ENCODE measurements around the gene NOS1. TPM values are rescaled to one million over a fixed set of nuclear protein-coding genes. Genes with fewer than 3 reads are reported as not detected.

The NOS1 gene
- total and polyA plus RNA-seq, 2 experiments from 2014 or later: 0.63 to 3.0 TPM

GRCh38 chr12:117178301-117178700 is 183.1 kb downstream of the NOS1 start:
- H3K9me3 Mint-ChIP-seq: no peaks in the 10 kb centered on the region
- H3K27ac Mint-ChIP-seq: no peak overlapping the region
- no peak overlapping the region for H3K4me3 ChIP-seq
- H3K36me3 ChIP-seq (ENCODE audit: insufficient read depth): peaks cover 61% of the 10 kb centered on the region
- H2AFZ ChIP-seq: no peak overlapping the region
- ATAC-seq (no peak), DNase-seq (ENCODE audit: low spot score) (no peak)
- no peak overlapping the region for H3K4me3 Mint-ChIP-seq
- H3K9me2 ChIP-seq (ENCODE audit: insufficient read depth): no peaks in the 10 kb centered on the region
- no peaks in the 10 kb centered on the region for H3K4me1 ChIP-seq (ENCODE audit: insufficient read depth)
- peaks cover 76% of the 10 kb centered on the region for H3K36me3 Mint-ChIP-seq (ENCODE audit: low read depth)
- H3K27me3 Mint-ChIP-seq (ENCODE audit: insufficient read depth, low read depth, poor library complexity): no peaks in the 10 kb centered on the region
- no peak overlapping the region for H3K4me2 ChIP-seq
- H3K27ac ChIP-seq (ENCODE audit: low read depth): no peak overlapping the region
- peaks cover 16% of the 10 kb centered on the region for H4K20me1 ChIP-seq (replicated peaks; ENCODE audit: insufficient read depth)
- no peaks in the 10 kb centered on the region for H3K27me3 ChIP-seq (ENCODE audit: insufficient read depth)
- H3F3A ChIP-seq (replicated peaks; ENCODE audit: low read depth): no peaks in the 10 kb centered on the region
- no peaks in the 10 kb centered on the region for H3K4me1 Mint-ChIP-seq
- peaks cover 19% of the 10 kb centered on the region for H3K79me2 ChIP-seq (replicated peaks; ENCODE audit: insufficient read depth)
- TF ChIP-seq ZNF331 (CRISPR knock-in tag; IDR thresholded peaks at IDR 0.05; ENCODE audit: low read depth): no peak
- TF ChIP-seq, protein P1, sequence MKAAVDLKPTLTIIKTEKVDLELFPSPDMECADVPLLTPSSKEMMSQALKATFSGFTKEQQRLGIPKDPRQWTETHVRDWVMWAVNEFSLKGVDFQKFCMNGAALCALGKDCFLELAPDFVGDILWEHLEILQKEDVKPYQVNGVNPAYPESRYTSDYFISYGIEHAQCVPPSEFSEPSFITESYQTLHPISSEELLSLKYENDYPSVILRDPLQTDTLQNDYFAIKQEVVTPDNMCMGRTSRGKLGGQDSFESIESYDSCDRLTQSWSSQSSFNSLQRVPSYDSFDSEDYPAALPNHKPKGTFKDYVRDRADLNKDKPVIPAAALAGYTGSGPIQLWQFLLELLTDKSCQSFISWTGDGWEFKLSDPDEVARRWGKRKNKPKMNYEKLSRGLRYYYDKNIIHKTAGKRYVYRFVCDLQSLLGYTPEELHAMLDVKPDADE (IDR thresholded peaks at IDR 0.05): no peak
- TF ChIP-seq ZNF114 (CRISPR knock-in tag; IDR thresholded peaks at IDR 0.05): no peak

- Histone ChIP-seq H4K20me1 (replicated peaks; ENCODE audit: insufficient read depth) (peaks cover 20% of the 10 kb centered on the region), H2AFZ (no peak overlapping the region), H3K27me3 (ENCODE audit: insufficient read depth) (no peaks in the 10 kb centered on the region), H3K9me2 (ENCODE audit: insufficient read depth) (no peaks in the 10 kb centered on the region), H3K4me2 (no peak overlapping the region), H3K36me3 (ENCODE audit: insufficient read depth) (peaks cover 66% of the 10 kb centered on the region), H3F3A (replicated peaks; ENCODE audit: low read depth) (no peaks in the 10 kb centered on the region), H3K4me1 (ENCODE audit: insufficient read depth) (no peaks in the 10 kb centered on the region), H3K4me3 (no peak overlapping the region), H3K27ac (ENCODE audit: low read depth) (peak overlapping the region; percentile 60; the same call in 1 of the 2 replicates), H3K79me2 (replicated peaks; ENCODE audit: insufficient read depth) (peaks cover 10% of the 10 kb centered on the region; the same call in 1 of the 2 replicates)
- Mint-ChIP-seq H3K4me3 (no peak overlapping the region), H3K27ac (no peak overlapping the region), H3K4me1 (no peaks in the 10 kb centered on the region), H3K36me3 (ENCODE audit: low read depth) (peaks cover 80% of the 10 kb centered on the region), H3K9me3 (no peaks in the 10 kb centered on the region), H3K27me3 (ENCODE audit: insufficient read depth, low read depth, poor library complexity) (no peaks in the 10 kb centered on the region)
- ATAC-seq: no peak
- no peak for DNase-seq (ENCODE audit: low spot score)
- TF ChIP-seq STAT1 (IDR thresholded peaks at IDR 0.05; ENCODE audit: unreplicated experiment): no peak
- TF ChIP-seq, protein P2, sequence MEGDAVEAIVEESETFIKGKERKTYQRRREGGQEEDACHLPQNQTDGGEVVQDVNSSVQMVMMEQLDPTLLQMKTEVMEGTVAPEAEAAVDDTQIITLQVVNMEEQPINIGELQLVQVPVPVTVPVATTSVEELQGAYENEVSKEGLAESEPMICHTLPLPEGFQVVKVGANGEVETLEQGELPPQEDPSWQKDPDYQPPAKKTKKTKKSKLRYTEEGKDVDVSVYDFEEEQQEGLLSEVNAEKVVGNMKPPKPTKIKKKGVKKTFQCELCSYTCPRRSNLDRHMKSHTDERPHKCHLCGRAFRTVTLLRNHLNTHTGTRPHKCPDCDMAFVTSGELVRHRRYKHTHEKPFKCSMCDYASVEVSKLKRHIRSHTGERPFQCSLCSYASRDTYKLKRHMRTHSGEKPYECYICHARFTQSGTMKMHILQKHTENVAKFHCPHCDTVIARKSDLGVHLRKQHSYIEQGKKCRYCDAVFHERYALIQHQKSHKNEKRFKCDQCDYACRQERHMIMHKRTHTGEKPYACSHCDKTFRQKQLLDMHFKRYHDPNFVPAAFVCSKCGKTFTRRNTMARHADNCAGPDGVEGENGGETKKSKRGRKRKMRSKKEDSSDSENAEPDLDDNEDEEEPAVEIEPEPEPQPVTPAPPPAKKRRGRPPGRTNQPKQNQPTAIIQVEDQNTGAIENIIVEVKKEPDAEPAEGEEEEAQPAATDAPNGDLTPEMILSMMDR (conservative IDR thresholded peaks at IDR 0.05; ENCODE audit: low read depth in 2 of 2): no peak
- TF ChIP-seq JUNB (IDR thresholded peaks at IDR 0.05; ENCODE audit: unreplicated experiment): no peak
- TF ChIP-seq EZH2 (IDR thresholded peaks at IDR 0.05; ENCODE audit: low read depth, unreplicated experiment): no peak
- TF ChIP-seq, protein P1 (IDR thresholded peaks at IDR 0.05): no peak
- TF ChIP-seq REST (IDR thresholded peaks at IDR 0.05; ENCODE audit: unreplicated experiment): no peak
These were observed 189.3 kb downstream of the NOS1 start for GRCh38 chr12:117172168-117172567.
